SW 1271 (cell line): Measurements from ENCODE around the gene FBXW8.

ENCODE experiments used
- DNase-seq, 2 experiments: peaks; one replicate each; lab custom pipeline; 2025; lab: John Stamatoyannopoulos, UW

Gene FBXW8

DNA sequence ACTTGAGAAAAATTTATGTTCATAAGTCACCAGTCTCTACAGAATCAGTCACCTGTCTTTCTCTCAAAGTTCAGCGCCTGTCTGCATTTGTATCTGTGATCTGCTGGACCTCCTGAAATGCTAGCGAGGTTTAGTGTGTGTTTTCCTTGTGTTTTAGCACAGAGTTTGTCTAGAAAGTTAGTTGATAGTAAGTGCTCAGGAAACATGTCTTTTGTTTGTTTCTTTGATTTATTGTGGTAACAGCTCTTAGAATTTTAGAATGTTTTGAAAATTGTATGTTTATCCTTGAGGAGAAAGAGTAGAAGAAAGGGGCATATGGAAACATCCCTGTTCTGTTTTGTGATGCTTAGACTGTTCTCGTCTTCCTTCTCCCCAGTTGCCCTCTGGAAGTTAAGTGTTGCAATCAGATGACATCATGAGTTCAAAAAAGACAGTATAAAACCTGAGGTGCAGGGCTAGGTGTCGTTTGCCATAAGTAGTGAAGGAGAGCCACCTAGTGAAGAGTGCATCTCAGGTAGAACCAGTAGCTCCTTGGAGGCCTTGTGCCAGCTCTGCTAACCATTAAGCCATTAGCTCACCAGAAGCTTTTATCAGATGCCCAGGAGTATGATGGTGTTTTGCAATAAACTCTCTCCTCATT, 44.8 kb downstream of the FBXW8 start:
- no peak for DNase-seq

GRCh38 chr12:116958402-116959197, 47.9 kb downstream of the FBXW8 start:
- DNase-seq = no peak

- DNase-seq = no peak
These were observed 48.4 kb downstream of the FBXW8 start for GRCh38 chr12:116959198-116959460.

DNA sequence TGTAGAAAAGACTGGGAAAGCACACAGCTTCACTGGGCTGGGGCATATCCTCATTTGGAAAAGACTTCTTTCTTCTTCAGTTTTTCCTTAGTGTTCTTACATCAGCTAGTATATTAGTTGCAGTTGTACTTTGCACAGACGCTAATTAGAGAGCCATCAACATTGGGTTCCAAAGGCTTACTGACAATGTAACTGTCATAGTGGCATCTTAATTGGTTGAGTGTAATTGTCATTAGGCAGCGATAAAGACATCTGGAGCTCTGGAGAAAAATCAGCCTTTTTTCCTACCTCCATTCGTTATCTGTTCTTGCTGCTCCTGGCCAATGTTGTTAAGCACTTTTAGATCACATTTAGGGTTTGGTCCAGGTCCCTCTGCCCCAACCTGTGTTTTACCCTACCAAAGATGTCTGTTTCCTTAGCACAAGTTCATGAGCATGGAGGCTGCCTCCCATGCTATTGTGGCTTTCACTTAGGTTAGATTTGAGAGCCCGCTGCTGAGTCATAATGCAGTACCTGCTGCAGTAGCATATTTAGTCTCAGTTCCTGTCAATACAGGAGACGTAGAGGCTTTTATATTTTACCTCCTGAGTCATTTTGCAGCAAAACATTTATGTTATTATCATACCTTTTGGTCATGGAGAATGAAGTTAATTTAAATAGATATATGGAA, 49.2 kb downstream of the FBXW8 start:
- DNase-seq = no peak

DNA sequence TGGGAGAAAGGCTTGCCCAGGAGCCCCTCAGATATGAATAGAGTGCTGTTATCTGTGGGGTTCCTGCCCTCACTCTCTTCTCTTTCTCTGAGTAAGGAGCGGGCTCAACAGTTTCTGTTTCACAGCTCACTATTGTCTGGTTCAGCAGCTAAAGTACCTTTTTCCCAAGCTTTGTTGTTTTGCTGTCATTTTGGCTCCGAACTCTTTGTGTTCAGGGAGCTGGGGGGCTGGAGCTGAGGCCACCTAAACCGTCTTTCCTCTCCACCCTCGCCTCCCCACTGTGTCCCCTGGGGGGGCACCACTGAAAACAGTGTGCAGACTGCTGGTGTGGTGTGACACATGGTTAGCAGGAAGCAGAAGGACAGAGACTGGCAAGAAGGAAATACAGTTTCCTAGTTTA, 51.4 kb downstream of the FBXW8 start:
- DNase-seq = no peak

DNA sequence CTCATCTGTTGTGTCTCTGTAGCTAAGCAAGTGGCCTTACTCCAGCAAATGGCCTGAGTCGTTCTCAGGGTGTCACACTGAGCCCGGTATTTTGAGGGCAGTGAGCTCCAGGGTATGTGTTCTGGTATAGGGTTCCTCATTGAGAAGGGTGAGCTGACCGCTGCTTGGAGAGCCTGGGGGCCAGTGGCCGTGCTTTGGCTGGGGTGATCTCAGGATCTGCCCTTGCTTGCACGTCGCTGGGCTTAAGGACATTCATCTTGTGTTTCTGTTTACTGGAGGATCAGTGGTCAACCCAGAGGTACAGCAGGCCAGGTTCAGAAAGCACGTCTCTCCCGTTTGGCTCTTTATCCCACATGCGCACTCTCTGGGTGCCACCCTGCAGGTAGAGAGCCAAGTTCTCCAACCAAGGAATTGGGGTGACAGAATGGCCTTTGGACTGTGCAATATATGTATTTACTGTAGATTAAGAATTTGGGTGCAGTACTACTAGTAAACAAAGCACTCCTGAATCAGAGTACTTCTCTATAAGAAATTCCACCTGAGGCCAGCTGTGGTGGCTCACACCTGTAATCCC, 52.1 kb downstream of the FBXW8 start:
- DNase-seq = no peak

DNA sequence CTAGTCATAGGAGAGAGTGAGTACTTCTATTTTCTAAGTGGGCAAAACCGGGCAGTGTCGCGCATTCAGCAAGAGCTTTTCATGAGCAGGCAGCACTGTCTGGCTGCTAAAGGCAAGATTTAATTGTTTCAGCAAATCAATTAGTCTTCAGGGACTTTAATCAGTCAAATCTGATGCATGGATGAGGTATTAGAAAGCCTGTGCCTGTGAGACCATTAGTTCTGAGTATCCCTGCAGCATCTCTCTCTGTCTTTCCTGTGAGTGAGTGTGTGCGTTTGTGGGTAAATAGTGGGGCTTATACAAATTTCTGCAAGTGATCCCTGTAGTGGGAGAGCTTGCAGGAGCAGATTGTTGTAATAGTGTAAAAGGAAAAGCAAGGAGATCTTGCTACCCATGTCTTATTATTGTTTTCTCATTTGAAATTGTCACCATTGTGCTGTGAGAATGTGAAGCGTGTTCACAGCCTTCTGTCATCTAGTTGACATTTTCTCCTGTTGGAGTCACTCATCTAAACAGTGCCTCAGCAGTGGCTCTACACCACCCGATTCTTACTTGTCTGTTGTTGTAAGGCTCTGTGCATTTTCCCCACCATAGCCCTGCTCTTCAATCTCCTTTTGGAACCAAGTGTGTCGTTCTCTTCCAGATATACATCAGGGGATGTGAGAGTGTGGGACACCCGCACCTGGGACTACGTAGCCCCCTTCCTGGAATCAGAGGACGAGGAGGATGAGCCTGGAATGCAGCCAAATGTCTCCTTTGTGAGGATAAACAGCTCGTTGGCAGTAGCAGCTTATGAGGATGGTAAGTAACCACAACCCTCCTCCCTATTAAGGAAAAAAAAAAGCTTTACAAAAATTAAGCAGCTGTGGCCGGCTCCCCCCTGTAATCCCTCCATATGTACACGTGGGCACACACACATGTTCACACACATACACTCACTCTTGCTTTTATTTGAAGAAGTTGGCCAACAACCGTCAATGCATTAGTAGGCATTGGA, 53.6 kb downstream of the FBXW8 start:
- DNase-seq = no peak

- DNase-seq = no peak
These were observed 58.2 kb downstream of the FBXW8 start for GRCh38 chr12:116968986-116969385.

DNA sequence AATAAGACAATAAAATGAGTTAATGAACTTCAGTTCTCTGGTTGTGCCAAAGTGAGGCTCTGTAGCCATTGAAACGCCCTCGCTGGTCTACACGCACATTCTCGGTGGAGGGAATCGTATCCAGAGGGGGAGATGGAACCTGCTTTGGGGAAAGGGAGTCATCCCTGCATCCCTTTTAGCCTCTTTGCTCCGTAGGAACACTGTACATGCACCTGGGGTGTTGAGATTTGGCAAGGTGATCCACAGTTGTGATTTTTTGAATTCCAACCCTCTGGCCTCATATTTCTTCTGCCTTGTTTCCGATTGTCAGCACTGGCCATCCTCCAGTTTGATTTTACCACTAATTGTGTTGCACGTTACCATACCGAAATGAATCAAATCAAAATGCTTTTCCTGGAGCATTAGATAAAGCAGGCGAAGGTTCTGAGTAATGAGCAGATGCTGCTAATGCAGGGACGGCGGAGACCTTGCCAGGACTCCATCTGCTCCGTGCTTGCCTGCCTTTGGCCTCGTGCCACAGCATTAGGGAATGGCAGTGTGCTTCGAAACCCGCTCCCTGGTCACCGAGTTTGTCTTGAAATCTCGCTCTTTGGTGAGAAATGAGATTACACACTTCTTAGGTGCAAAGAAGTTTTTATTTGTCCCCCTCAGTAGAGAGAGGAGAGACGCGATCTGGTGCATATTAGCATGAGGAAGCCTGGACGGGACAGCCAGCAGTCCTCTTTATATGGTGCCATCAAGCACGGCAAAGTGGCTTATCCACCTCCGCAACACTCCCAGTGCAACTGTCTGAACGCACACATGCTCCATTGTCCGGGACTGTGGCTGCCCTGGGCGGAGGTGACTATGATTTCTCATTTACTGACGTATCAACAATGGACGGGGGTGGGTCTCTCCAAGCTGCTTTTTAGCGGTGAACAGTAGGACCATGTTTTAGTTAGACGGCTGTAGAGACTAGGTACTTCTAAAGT, 59.1 kb downstream of the FBXW8 start:
- no peak for DNase-seq

- no peak for DNase-seq
These were observed 60.5 kb downstream of the FBXW8 start for GRCh38 chr12:116971222-116971621.

DNA sequence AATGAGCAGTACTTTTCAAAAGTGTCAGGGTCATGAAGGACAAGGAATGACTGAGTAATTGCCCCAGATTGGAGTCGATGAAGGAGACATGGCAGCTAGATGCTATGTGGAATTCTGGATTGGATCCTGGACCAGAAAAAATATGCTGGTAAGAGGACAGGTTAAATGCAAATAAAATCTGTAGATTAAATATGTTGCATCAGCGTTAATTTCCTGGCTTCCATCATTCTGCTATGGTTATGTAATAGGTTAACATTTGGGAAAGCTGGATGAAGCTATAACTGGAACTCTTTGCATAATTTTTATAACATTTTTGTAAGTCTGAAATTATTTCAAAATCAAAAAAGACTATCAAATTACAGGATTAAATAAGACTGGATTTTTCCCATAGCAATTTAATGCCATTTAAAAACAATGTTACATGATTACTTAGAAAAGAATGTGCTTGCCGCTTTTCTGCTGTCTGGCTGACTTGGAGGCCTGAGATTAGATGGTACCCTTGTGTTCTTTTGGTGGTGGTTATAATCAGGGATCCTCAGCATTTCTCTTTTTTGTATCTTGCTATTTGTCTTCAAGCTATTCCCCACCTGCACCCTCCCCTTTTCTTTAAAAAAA, 65.1 kb downstream of the FBXW8 start:
- no peak for DNase-seq

GRCh38 chr12:116977465-116978380, 67.0 kb downstream of the FBXW8 start:
- DNase-seq = no peak

DNA sequence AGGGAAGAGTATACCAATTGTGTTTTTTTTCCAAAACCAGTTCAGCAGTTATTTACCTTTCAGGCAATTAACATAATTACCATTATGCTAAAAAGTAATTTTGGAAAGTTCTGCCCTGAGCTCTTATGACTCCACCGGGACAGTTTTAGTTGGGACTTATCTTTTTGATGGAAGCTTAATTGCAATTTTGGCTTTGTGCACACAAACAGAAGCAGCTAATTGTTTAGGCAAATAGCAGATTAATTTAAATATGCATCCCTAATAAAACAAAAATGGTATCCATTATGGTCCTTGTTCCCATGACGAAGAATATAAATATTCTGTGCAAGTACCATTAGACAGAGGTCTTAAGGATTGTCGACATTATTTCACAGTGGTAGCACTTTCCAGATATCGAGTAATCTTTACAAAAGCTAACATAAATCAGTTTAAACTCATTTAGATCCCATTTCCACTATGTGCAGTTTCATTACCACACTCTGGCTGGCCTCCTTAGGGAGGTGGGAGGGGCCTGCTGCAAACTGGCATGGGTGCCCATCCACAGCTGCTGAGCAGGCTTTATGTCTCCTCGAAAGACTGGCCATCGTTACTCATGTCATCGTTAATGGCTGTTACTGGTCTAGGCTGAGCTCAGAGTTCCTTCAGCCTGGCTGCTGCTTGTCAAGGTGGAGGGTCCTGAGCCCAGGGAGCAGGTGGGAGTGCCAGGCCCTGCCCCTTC, 68.2 kb downstream of the FBXW8 start:
- DNase-seq = no peak

- DNase-seq = no peak
These were observed 69.3 kb downstream of the FBXW8 start for GRCh38 chr12:116980083-116980482.

DNA sequence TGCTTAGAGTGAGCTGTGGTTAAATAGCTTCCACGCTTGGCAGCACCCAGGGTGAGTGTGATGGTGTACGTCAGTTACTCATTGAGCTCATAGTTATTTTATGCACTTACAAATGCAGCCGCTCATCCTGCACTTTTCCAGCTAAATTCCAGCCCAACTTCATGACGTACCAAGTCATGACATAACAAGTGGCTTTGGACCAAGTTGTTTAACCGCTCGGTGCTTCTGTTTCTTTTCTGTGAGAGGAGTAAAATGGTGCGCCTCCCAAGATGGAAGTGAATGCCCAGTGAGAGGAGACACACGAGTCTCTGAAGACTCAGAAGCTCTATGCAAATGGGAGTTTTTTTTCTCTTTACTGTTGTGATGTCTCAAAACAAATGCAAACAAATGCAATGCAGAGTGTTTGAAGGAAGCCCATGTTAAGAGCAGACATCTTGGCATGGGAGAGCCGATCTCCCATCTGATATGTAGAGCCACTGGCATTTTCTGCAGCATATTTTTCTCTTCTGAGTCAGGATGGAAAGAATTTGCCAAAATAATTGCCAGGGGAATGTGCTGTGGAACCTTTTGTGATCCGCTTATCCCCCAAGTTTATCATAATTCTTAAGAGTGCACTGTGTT, 72.2 kb downstream of the FBXW8 start:
- DNase-seq = no peak

- DNase-seq = no peak
These were observed 73.3 kb downstream of the FBXW8 start for GRCh38 chr12:116984098-116984497.

DNA sequence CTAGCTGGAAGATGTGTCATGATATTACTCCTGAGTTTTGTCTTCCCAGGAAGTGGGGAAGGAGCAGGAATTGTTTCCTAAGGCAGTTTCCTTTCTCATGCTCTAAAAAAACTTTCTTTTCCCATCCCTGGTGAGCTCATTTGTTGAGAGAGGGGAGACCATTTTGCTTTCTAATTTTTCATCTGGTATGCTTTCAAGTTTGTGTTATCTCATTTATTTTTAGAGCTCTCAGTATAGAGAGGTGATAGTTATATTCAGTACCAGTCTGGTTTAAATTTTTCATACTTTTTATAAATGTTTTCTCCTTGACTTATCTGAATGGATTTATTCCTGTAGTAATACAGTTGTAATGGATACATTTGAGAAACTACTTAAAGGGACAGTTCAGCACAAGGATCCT, 79.6 kb downstream of the FBXW8 start:
- no peak for DNase-seq
